HG02973 (cell line): ENCODE measurements around the gene KLHL6.

Experiments
- ATAC-seq: cut with Tn5 transposase; IDR thresholded peaks from one replicate; pipeline ENCODE4 v1.9.1; 2021; ENCODE audit warnings: moderate library complexity; ENCODE audit not compliant: unreplicated experiment

The KLHL6 gene

GRCh38 chr3:183508821-183509220, 46.7 kb downstream of the KLHL6 start:
- ATAC-seq: no peak

GRCh38 chr3:183507551-183507950, 48.0 kb downstream of the KLHL6 start:
- ATAC-seq: no peak

- ATAC-seq: no peak
These were observed 48.7 kb downstream of the KLHL6 start for GRCh38 chr3:183506674-183507320.

- no peak for ATAC-seq
These were observed 50.9 kb downstream of the KLHL6 start for GRCh38 chr3:183504597-183504996.

GRCh38 chr3:183503746-183504145, 51.8 kb downstream of the KLHL6 start:
- ATAC-seq: no peak

GRCh38 chr3:183502237-183503181, 53.0 kb downstream of the KLHL6 start:
- ATAC-seq: no peak

- no peak for ATAC-seq
These were observed 54.4 kb downstream of the KLHL6 start for GRCh38 chr3:183500981-183501704.

- no peak for ATAC-seq
These were observed 55.2 kb downstream of the KLHL6 start for GRCh38 chr3:183500319-183500718.

- ATAC-seq: no peak
These were observed 56.9 kb downstream of the KLHL6 start for GRCh38 chr3:183498634-183499033.

- ATAC-seq: no peak
These were observed 58.2 kb downstream of the KLHL6 start for GRCh38 chr3:183497313-183497712.

GRCh38 chr3:183496311-183496710, 59.2 kb downstream of the KLHL6 start:
- ATAC-seq: no peak

GRCh38 chr3:183494341-183494740, 61.2 kb downstream of the KLHL6 start:
- ATAC-seq: no peak

- no peak for ATAC-seq
These were observed 62.0 kb downstream of the KLHL6 start for GRCh38 chr3:183493296-183494045.

- no peak for ATAC-seq
These were observed 62.7 kb downstream of the KLHL6 start for GRCh38 chr3:183492849-183493179.

GRCh38 chr3:183491923-183492848, 63.3 kb downstream of the KLHL6 start:
- ATAC-seq: no peak

GRCh38 chr3:183491109-183491922, 64.2 kb downstream of the KLHL6 start:
- no peak for ATAC-seq

- ATAC-seq: no peak
These were observed 64.9 kb downstream of the KLHL6 start for GRCh38 chr3:183490653-183491052.

GRCh38 chr3:183490211-183490601, 65.3 kb downstream of the KLHL6 start:
- ATAC-seq: no peak
